A673 (cell line): ENCODE results near the gene ZSCAN12. TPM values are rescaled to one million over a fixed set of nuclear protein-coding genes. Genes with fewer than 3 reads are reported as not detected.
"Not testable (repeated sequence)": the region's sequence is repeated elsewhere in the genome, so short reads cannot be mapped to it uniquely, and the experiment has no call there.

Source experiments
- BruUV-seq: library from RNA; stranded (reverse); fragments of 400-500 nt; replicated peaks from 2 replicates; lab custom pipeline; 2021; lab: Mats Ljungman, UMichigan
- CTCF ChIA-PET: fragments of 300-600 bp; sonication (Branson Sonifier 250); formaldehyde crosslinking; loops from one replicate; lab custom pipeline; 2022; ENCODE audit warnings: antibody characterized with exemption; lab: Charles Lee
- POLR2A ChIA-PET: fragments of 300-600 bp; sonication (Branson Sonifier 250); formaldehyde crosslinking; loops from one replicate; lab custom pipeline; 2022; ENCODE audit warnings: antibody characterized with exemption; ENCODE audit not compliant: low non-redundant PET; lab: Charles Lee
- DNase-seq: peaks from one replicate; pipeline ENCODE4 v3.0.0-alpha.2; 2015; ENCODE audit warnings: low spot score
- H3K27ac ChIP-seq: fragments of 200-600 bp; sonication (generic); 2 replicates; pipeline ENCODE4 v1.5.1; 2016; ENCODE audit warnings: mixed run types, low read depth, mild to moderate bottlenecking, mixed read lengths, antibody characterized with exemption, low read length; ENCODE audit not compliant: poor library complexity, severe bottlenecking
- H3K27me3 ChIP-seq: fragments of 200-600 bp; sonication (generic); replicated peaks from 2 replicates; pipeline ENCODE4 v1.6.1; 2017; ENCODE audit warnings: mixed run types, low read depth, mild to moderate bottlenecking, mixed read lengths, antibody characterized with exemption, low read length; ENCODE audit not compliant: insufficient read depth, poor library complexity
- H3K36me3 ChIP-seq: fragments of 200-600 bp; sonication (generic); 2 replicates; pipeline ENCODE4 v1.6.1; 2016; ENCODE audit warnings: mixed run types, mild to moderate bottlenecking, mixed read lengths, antibody characterized with exemption, low read length; ENCODE audit not compliant: insufficient read depth, poor library complexity, severe bottlenecking
- H3K4me1 ChIP-seq: fragments of 200-600 bp; sonication (generic); 2 replicates; pipeline ENCODE4 v1.6.1; 2017; ENCODE audit warnings: mixed run types, mild to moderate bottlenecking, mixed read lengths, antibody characterized with exemption, low read length; ENCODE audit not compliant: insufficient read depth, poor library complexity, severe bottlenecking
- H3K4me3 ChIP-seq: fragments of 200-600 bp; sonication (generic); 2 replicates; pipeline ENCODE4 v1.5.1; 2016; ENCODE audit warnings: low read depth, mixed run types, mild to moderate bottlenecking, mixed read lengths, low read length; ENCODE audit not compliant: poor library complexity, severe bottlenecking
- H3K9me3 ChIP-seq: fragments of 200-600 bp; sonication (generic); 2 replicates; pipeline ENCODE4 v1.6.1; 2016; ENCODE audit warnings: mixed run types, low read depth, mild to moderate bottlenecking, mixed read lengths, antibody characterized with exemption, low read length; ENCODE audit not compliant: poor library complexity, severe bottlenecking
- CTCF ChIP-seq: fragments of 300-800, 200-600 bp; sonication (generic); conservative IDR thresholded peaks from 2 replicates; pipeline ENCODE4 v1.5.1; 2017; ENCODE audit warnings: low read depth, mild to moderate bottlenecking, antibody characterized with exemption, low read length, moderate library complexity, mixed read lengths
- EZH2 ChIP-seq: fragments of 200-600 bp; sonication (generic); IDR thresholded peaks from 2 replicates; pipeline ENCODE4 v1.6.1; 2017; ENCODE audit warnings: borderline replicate concordance, low read depth, mild to moderate bottlenecking, mixed read lengths, antibody characterized with exemption, low read length; ENCODE audit not compliant: poor library complexity, severe bottlenecking
- intact Hi-C: fragments of 100-400 bp; cut with micrococcal nuclease; formaldehyde crosslinking; loops from one replicate; pipeline ENCODE4 v1.10.0; 2022; ENCODE audit not compliant: unreplicated experiment
- total RNA-seq: library from RNA; stranded (reverse); gene quantifications from 2 replicates; pipeline ENCODE4 v1.2.3, GENCODE V29; 2021

ZSCAN12 gene
- total RNA-seq, 1 experiment from 2014 or later, result 13.1 TPM

- POLR2A ChIA-PET, result no interaction called here
- BruUV-seq, result no TSS peak
- intact Hi-C loops, result no loop called here
Measured at GRCh38 chr6:28446818-28447511, 47.4 kb upstream of the ZSCAN12 start.

GRCh38 chr6:28444759-28445158 lies 45.2 kb upstream of the ZSCAN12 start:
- BruUV-seq, CTCF ChIA-PET, H3K36me3 ChIP-seq, H3K27ac ChIP-seq, H3K4me3 ChIP-seq, H3K4me1 ChIP-seq, POLR2A ChIA-PET, H3K27me3 ChIP-seq, H3K9me3 ChIP-seq: not testable (repeated sequence)
- intact Hi-C loops, result loop anchor here (5.0 kb wide), 1 partner anchor 47 kb away; the partner anchor contains the start of gene ZSCAN12
- DNase-seq, result peak; percentile 48

More at GRCh38 chr6:28446818-28447511, 47.4 kb upstream of the ZSCAN12 start:
- TF ChIP-seq EZH2, result no peak
- TF ChIP-seq CTCF, result no peak
- peak overlapping the region; percentile 55 for H3K4me3 ChIP-seq
- H3K36me3 ChIP-seq, result no peaks in the 10 kb centered on the region
- peak; percentile 27 for DNase-seq
- CTCF ChIA-PET, result no interaction called here
- no peaks in the 10 kb centered on the region for H3K9me3 ChIP-seq
- peak overlapping the region; percentile 63 for H3K27ac ChIP-seq
- H3K27me3 ChIP-seq, result no peaks in the 10 kb centered on the region
- peaks cover 6% of the 10 kb centered on the region for H3K4me1 ChIP-seq

GRCh38 chr6:28443112-28443773 lies 43.7 kb upstream of the ZSCAN12 start, which contains the start of gene ZSCAN23:
Gene ZSCAN23, minus strand, starts transcription at chr6:28443491. Its CDS starts 7,225 bp downstream, at chr6:28436266.
- Histone ChIP-seq H3K27ac (peak within 1 kb of the TSS; percentile 73), H3K4me3 (peak within 1 kb of the TSS; percentile 84), H3K9me3 (no peaks in the 10 kb centered on the region), H3K4me1 (peaks cover 6% of the 10 kb centered on the region), H3K27me3 (no peaks in the 10 kb centered on the region), H3K36me3 (no peaks in the 10 kb centered on the region)
- no peak for TF ChIP-seq CTCF
- no peak for TF ChIP-seq EZH2
- BruUV-seq, result no TSS peak
- DNase-seq, result peak; percentile 94
- intact Hi-C loops, result loop anchor here (5.0 kb wide), 1 partner anchor 46 kb away; the partner anchor contains the start of gene ZSCAN12
- POLR2A ChIA-PET, result interaction anchor here (0.6 to 0.9 kb wide), 3 partner anchors 358 to 571 kb away, joined by 3 to 4 read pairs (median 3); a partner anchor contains a TSS
- CTCF ChIA-PET, result no interaction called here
